SK-N-SH treated with all-trans-retinoic acid at 6 μM for 48 hours (cell line): ENCODE results near the gene TSC2.

ENCODE experiments used
- GLIS3 ChIP-seq: fragments of 250-450 bp; sonication (Bioruptor Pico); IDR thresholded peaks from 2 replicates; pipeline ENCODE4 v1.5.0; 2020; ENCODE audit warnings: mild to moderate bottlenecking, moderate library complexity
- OSR1 ChIP-seq: fragments of 250-450 bp; sonication (Bioruptor Pico); IDR thresholded peaks from 2 replicates; pipeline ENCODE4 v1.8.0; 2022; ENCODE audit warnings: moderate library complexity, mild to moderate bottlenecking, inconsistent platforms
- RARB ChIP-seq: fragments of 250-450 bp; sonication (Bioruptor Pico); IDR thresholded peaks from 2 replicates; pipeline ENCODE4 v1.8.0; 2021; ENCODE audit warnings: mild to moderate bottlenecking, moderate library complexity
- TOX ChIP-seq: fragments of 250-450 bp; sonication (Bioruptor Pico); IDR thresholded peaks from 2 replicates; pipeline ENCODE4 v1.8.0; 2021; ENCODE audit warnings: mild to moderate bottlenecking, moderate library complexity, borderline replicate concordance
- ZFP3 ChIP-seq: fragments of 250-450 bp; sonication (Bioruptor Pico); IDR thresholded peaks from 2 replicates; pipeline ENCODE4 v1.5.0; 2020; ENCODE audit warnings: mild to moderate bottlenecking, moderate library complexity
- ZNF565 ChIP-seq: fragments of 450-650 bp; formaldehyde crosslinking; conservative IDR thresholded peaks from 2 replicates; pipeline ENCODE4 v1.5.0; 2020; ENCODE audit warnings: low read depth, mild to moderate bottlenecking, moderate library complexity
- ZNF8 ChIP-seq: fragments of 450-650 bp; formaldehyde crosslinking; IDR thresholded peaks from 2 replicates; pipeline ENCODE4 v1.5.0; 2020; ENCODE audit warnings: mild to moderate bottlenecking, moderate library complexity
- TF ChIP-seq, protein P1 (sequence below): fragments of 250-450 bp; sonication (Bioruptor Pico); IDR thresholded peaks from 2 replicates; pipeline ENCODE4 v1.5.1; 2020; ENCODE audit warnings: low read depth, mild to moderate bottlenecking, moderate library complexity
- TF ChIP-seq, protein P2 (sequence below): fragments of 250-450 bp; sonication (Bioruptor Pico); IDR thresholded peaks from 2 replicates; pipeline ENCODE4 v1.8.0; 2021; ENCODE audit warnings: low read depth, mild to moderate bottlenecking, moderate library complexity, borderline replicate concordance
- TF ChIP-seq, protein P3 (sequence below): fragments of 250-450 bp; sonication (Bioruptor Pico); IDR thresholded peaks from 2 replicates; pipeline ENCODE4 v1.8.0; 2020; ENCODE audit warnings: mild to moderate bottlenecking, moderate library complexity, borderline replicate concordance
- TF ChIP-seq, protein P4 (sequence below): fragments of 250-450 bp; sonication (Bioruptor Pico); IDR thresholded peaks from 2 replicates; pipeline ENCODE4 v1.5.1; 2021; ENCODE audit warnings: mild to moderate bottlenecking, moderate library complexity

DNA sequence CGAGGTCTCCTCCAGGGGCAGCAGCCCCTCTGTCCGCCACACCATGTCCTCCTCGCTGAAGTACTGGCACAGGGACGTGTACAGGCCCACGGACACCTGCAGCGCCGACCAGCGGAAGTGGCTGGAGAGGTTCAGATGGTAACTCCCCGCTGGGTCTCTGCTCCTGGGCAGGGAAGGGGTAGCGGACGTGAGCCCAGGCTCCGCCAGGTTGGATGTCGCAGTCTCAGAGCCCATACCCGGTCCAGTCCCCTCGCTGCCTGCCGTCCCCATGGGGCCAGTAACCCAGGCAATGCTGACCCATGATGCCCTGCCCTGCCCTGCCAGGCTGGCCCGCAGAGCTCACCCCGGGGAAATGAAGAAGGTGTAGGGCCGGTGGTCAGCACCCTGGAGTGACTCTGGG, 54.7 kb downstream of the TSC2 start:
- TF ChIP-seq RARB (no peak), GLIS3 (CRISPR knock-in tag) (no peak), OSR1 (no peak), TOX (CRISPR knock-in tag) (no peak), ZFP3 (CRISPR knock-in tag) (no peak), ZNF565 (CRISPR knock-in tag) (no peak), ZNF8 (no peak)
- TF ChIP-seq, protein P1, sequence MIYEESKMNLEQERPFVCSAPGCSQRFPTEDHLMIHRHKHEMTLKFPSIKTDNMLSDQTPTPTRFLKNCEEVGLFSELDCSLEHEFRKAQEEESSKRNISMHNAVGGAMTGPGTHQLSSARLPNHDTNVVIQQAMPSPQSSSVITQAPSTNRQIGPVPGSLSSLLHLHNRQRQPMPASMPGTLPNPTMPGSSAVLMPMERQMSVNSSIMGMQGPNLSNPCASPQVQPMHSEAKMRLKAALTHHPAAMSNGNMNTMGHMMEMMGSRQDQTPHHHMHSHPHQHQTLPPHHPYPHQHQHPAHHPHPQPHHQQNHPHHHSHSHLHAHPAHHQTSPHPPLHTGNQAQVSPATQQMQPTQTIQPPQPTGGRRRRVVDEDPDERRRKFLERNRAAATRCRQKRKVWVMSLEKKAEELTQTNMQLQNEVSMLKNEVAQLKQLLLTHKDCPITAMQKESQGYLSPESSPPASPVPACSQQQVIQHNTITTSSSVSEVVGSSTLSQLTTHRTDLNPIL: no peak
- TF ChIP-seq, protein P2, sequence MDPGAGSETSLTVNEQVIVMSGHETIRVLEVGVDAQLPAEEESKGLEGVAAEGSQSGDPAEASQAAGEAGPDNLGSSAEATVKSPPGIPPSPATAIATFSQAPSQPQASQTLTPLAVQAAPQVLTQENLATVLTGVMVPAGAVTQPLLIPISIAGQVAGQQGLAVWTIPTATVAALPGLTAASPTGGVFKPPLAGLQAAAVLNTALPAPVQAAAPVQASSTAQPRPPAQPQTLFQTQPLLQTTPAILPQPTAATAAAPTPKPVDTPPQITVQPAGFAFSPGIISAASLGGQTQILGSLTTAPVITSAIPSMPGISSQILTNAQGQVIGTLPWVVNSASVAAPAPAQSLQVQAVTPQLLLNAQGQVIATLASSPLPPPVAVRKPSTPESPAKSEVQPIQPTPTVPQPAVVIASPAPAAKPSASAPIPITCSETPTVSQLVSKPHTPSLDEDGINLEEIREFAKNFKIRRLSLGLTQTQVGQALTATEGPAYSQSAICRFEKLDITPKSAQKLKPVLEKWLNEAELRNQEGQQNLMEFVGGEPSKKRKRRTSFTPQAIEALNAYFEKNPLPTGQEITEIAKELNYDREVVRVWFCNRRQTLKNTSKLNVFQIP (CRISPR knock-in tag): no peak
- TF ChIP-seq, protein P3, sequence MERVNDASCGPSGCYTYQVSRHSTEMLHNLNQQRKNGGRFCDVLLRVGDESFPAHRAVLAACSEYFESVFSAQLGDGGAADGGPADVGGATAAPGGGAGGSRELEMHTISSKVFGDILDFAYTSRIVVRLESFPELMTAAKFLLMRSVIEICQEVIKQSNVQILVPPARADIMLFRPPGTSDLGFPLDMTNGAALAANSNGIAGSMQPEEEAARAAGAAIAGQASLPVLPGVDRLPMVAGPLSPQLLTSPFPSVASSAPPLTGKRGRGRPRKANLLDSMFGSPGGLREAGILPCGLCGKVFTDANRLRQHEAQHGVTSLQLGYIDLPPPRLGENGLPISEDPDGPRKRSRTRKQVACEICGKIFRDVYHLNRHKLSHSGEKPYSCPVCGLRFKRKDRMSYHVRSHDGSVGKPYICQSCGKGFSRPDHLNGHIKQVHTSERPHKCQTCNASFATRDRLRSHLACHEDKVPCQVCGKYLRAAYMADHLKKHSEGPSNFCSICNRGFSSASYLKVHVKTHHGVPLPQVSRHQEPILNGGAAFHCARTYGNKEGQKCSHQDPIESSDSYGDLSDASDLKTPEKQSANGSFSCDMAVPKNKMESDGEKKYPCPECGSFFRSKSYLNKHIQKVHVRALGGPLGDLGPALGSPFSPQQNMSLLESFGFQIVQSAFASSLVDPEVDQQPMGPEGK (CRISPR knock-in tag): no peak
- TF ChIP-seq, protein P4, sequence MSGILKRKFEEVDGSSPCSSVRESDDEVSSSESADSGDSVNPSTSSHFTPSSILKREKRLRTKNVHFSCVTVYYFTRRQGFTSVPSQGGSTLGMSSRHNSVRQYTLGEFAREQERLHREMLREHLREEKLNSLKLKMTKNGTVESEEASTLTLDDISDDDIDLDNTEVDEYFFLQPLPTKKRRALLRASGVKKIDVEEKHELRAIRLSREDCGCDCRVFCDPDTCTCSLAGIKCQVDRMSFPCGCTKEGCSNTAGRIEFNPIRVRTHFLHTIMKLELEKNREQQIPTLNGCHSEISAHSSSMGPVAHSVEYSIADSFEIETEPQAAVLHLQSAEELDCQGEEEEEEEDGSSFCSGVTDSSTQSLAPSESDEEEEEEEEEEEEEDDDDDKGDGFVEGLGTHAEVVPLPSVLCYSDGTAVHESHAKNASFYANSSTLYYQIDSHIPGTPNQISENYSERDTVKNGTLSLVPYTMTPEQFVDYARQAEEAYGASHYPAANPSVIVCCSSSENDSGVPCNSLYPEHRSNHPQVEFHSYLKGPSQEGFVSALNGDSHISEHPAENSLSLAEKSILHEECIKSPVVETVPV: no peak
